GM10266 (cell line): ENCODE measurements around the gene SNX1.

ENCODE experiments used
- DNase-seq: peaks from one replicate; pipeline ENCODE4 v3.0.0; 2012; ENCODE audit errors: extremely low spot score
- CTCF ChIP-seq: IDR thresholded peaks from 2 replicates; pipeline ENCODE4 v1.5.1; 2012; ENCODE audit warnings: mild to moderate bottlenecking, low read depth; ENCODE audit not compliant: control insufficient read depth, insufficient read depth; ENCODE audit errors: missing control alignments

The SNX1 gene

DNA sequence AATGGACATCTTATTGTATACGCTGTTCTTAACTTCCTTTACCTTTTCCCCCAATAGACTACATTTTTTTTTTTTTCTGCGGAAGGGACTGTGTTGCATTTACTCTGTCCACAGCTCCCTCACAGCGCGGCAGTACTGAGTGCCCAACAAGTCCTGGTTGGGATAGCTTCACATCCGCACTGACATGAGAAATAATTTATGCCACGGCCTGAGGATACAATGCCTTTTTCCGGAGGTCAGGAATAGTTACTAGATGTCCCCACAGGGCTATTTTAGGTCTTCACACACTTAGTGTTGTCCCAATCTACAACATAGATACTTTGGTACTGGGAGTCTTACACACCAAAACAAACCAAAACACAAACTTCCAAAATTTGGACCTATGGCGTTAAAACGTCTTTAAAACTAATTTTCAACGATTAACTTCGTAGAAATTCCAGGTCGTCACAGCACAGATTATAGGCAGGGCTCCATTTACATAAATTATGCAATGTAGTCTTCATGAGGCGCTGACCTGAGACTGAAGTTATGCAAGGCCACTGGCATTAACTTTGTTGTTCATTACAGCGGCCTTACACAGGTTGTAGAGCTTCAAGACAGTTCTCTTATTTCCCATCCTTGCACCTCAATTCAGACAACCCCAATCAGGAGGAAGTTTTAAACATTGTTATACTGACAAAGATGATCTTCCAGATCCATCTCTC, 68.0 kb downstream of the SNX1 start:
- TF ChIP-seq CTCF = no peak
- no peak for DNase-seq

DNA sequence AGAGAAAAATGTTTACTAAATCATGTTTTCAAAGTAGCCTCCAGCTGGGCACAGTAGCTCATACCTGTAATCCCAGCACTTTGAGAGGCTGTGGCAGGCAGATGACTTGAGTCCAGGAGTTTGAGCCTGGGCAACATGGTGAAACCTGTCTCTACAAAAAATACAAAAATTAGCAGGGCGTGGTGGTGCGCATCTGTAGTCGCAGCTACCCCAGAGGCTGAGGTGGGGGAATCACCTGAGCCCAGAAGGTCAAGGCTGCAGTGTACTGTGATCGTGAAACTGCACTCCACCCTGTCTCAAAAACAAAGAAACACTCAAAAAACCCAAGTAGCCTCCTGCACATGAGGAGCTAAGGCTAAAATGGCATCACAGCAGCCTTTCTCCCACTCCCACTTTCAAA, 68.7 kb downstream of the SNX1 start:
- DNase-seq = no peak
- no peak for TF ChIP-seq CTCF

DNA sequence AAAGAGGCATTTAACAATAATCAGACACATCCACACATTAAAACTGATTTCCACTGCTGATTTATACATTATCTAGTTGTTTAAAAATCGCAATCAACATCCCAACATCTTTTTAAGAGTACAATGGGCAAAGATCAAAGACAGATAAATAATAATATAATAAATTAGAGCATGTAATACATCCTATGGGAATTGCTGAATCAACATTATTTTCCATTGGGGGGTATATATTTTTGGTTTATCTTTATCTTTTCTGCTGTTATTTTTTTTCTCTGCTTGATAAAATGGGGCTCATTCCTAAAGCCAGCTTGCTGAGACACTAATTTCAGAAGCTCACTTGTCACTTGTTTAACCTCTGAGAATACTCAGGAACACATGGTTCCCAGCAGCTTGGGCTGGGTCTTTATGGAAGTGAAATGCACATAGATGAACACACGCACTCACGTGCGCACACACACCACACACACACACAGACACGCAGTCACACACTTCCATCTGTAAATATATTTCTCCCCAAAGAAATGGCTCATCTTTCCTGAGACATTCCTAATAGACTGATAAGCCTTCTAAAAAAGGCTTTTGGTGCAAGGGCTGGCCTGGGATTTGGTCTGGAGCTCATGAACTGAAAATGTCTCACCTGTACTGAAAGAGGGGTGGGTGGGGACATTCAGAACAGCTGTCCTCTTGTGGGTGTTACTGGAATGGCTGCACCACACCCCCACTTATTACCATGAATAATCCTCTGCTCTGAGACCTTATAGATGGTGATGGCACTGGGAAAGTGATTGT, 70.5 kb downstream of the SNX1 start:
- TF ChIP-seq CTCF = no peak
- no peak for DNase-seq

- TF ChIP-seq CTCF = no peak
- peak; percentile 73 for DNase-seq
Measured at GRCh38 chr15:64180235-64180824, 84.5 kb downstream of the SNX1 start.

GRCh38 chr15:64182859-64183370, 87.1 kb downstream of the SNX1 start:
- TF ChIP-seq CTCF = no peak
- DNase-seq = no peak

DNA sequence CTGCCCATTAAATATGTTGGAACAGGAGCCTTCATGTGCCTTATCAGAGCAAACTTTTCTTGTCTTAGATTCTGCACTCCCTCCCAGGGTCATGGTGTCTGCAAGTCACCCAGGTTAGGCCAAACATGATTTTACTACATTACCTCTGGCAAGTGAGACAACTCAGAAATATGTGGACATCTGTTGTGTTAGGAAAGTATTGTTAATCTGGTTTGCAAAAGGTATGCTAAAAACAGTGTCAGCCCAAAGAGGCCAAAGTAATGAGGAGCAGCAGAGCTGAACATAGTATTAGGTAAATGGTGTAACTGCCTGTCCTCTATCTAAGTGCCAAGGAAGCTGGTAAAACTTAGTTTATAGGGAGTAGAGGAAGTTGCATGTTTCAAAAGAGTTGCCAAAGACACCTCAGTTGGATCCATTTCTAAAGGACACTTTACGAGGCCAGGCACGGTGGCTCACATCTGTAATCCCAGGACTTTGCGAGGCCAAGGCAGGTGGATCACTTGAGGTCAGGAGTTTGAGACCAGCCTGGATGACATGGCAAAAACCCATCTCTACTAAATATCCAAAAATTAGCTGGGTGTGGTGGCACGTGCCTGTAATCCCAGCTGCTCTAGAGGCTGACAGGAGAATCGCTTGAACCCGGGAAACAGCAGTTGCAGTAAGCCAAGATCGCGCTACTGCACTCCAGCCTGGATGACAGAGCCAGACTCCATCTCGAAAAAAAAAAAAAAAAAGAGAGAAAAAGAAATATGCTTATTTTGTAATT, 89.5 kb downstream of the SNX1 start:
- DNase-seq = no peak

More for the DNA sequence above, 89.5 kb downstream of the SNX1 start:
- no peak for TF ChIP-seq CTCF
